Measurements from ENCODE around the gene PRPF40B.

PRPF40B gene

GRCh38 chr12:49687941-49688340 is 64.6 kb downstream of the PRPF40B start:
- no peak for DNase-seq (ENCODE audit: low read depth)

GRCh38 chr12:49689237-49689636 is 65.9 kb downstream of the PRPF40B start:
- no peak for DNase-seq (ENCODE audit: low read depth)

- DNase-seq (ENCODE audit: low read depth) = no peak
Observed at GRCh38 chr12:49689785-49690184, 66.4 kb downstream of the PRPF40B start.

- no peak for DNase-seq (ENCODE audit: low read depth)
Observed at GRCh38 chr12:49692851-49693250, 69.5 kb downstream of the PRPF40B start.

- no peak for DNase-seq (ENCODE audit: low read depth)
Observed at GRCh38 chr12:49693931-49694444, 70.6 kb downstream of the PRPF40B start.
